LNCAP (cell line): Measurements from ENCODE around the gene TNS3.

ENCODE experiments used
- CTCF ChIP-seq: fragments of 450-650 bp; IDR thresholded peaks from 2 replicates; pipeline ENCODE4 v1.5.1; 2017; ENCODE audit warnings: mild to moderate bottlenecking

The TNS3 gene

GRCh38 chr7:47581438-47581803 lies 490 bp downstream of the TNS3 start:
- no peak for TF ChIP-seq CTCF

- no peak for TF ChIP-seq CTCF
These were observed 1.0 kb downstream of the TNS3 start for GRCh38 chr7:47580811-47581331.

GRCh38 chr7:47580175-47580706 lies 1.7 kb downstream of the TNS3 start:
- no peak for TF ChIP-seq CTCF

- no peak for TF ChIP-seq CTCF
These were observed 2.5 kb downstream of the TNS3 start for GRCh38 chr7:47579458-47579857.

GRCh38 chr7:47578579-47579270 lies 3.2 kb downstream of the TNS3 start:
- no peak for TF ChIP-seq CTCF

- TF ChIP-seq CTCF: no peak
These were observed 4.5 kb downstream of the TNS3 start for GRCh38 chr7:47577321-47577919.

GRCh38 chr7:47576866-47577306 lies 5.0 kb downstream of the TNS3 start:
- TF ChIP-seq CTCF: no peak
